Hepatocyte (in vitro differentiated cells): Measurements from ENCODE around the gene SPAG16.

Source experiments
- CTCF ChIP-seq: fragments of 200-600 bp; sonication (generic); IDR thresholded peaks from 2 replicates; pipeline ENCODE4 v1.5.1; 2016; ENCODE audit warnings: antibody characterized with exemption, mild to moderate bottlenecking; ENCODE audit not compliant: poor library complexity
- EZH2 ChIP-seq: fragments of 200-600 bp; sonication (generic); IDR thresholded peaks from 2 replicates; pipeline ENCODE4 v1.6.1; 2016; ENCODE audit warnings: antibody characterized with exemption, mild to moderate bottlenecking, borderline replicate concordance

DNA sequence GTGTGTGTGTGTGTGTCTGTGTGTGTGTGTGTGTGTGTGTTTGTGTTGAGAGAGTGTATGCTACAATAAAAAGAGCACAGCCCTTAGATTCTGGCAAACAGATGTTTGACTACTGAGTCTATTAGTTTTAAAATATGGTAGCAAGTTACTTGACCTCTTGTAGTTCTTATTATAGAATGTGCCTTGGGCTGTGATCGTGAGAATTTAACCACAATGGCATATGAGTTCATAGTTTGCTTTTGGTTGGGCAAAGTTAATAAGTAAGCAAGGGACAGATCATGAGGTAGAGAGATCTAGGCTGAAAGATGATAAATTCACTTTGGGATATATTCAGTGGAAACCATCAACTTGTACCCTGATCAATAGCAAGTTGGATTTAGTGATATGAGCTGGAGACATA lies 792.3 kb downstream of the SPAG16 start:
- no peak for TF ChIP-seq CTCF
- no peak for TF ChIP-seq EZH2
